H1 (cell line): ENCODE data around the gene VPS41. TPM values are rescaled to one million over a fixed set of nuclear protein-coding genes. Genes with fewer than 3 reads are reported as not detected.

ENCODE experiments used
- CTCF ChIA-PET: fragments of 300-600 bp; sonication (Branson Sonifier 250); formaldehyde crosslinking; loops from one replicate; lab custom pipeline; 2021; ENCODE audit not compliant: partially characterized antibody; lab: Charles Lee
- POLR2A ChIA-PET: fragments of 300-600 bp; sonication (Branson Sonifier 250); formaldehyde crosslinking; loops from one replicate; lab custom pipeline; 2021; ENCODE audit warnings: inconsistent platforms; ENCODE audit not compliant: partially characterized antibody; lab: Charles Lee
- DNase-seq, 2 experiments: peaks; one replicate each; pipeline versions ENCODE4 v3.0.0 to v3.0.0-alpha.2; 2010 to 2022; ENCODE audit warnings: low spot score in 2 of 2, low read depth in 1 of 2, mixed read lengths in 1 of 2
- FAIRE-seq: peaks from 2 replicates; lab custom pipeline; 2011; peaks lifted over from hg19 to GRCh38; lab: Jason Lieb, UNC
- H2AFZ ChIP-seq: 2 replicates; pipeline ENCODE4 v1.8.1; 2012; ENCODE audit warnings: low read length, inconsistent platforms
- H2AK5ac ChIP-seq: 2 replicates; pipeline ENCODE4 v1.6.1; 2013; ENCODE audit warnings: low read depth, low read length
- H2BK120ac ChIP-seq: replicated peaks from 2 replicates; pipeline ENCODE3; 2013; ENCODE audit warnings: low read depth, low read length, inconsistent platforms
- H2BK12ac ChIP-seq: 2 replicates; pipeline ENCODE4 v1.6.1; 2013; ENCODE audit warnings: low read depth, low read length
- H2BK15ac ChIP-seq: 2 replicates; pipeline ENCODE4 v1.6.1; 2013; ENCODE audit warnings: low read length
- H2BK20ac ChIP-seq: 2 replicates; pipeline ENCODE4 v1.6.1; 2013; ENCODE audit warnings: low read length
- H2BK5ac ChIP-seq: 2 replicates; pipeline ENCODE4 v1.6.1; 2013; ENCODE audit warnings: low read depth, low read length
- H3K14ac ChIP-seq: 2 replicates; pipeline ENCODE4 v1.6.1; 2013; ENCODE audit warnings: inconsistent platforms; ENCODE audit not compliant: insufficient read length
- H3K18ac ChIP-seq: 2 replicates; pipeline ENCODE4 v1.6.1; 2013; ENCODE audit warnings: low read length; ENCODE audit errors: extremely low read depth
- H3K23ac ChIP-seq: 2 replicates; pipeline ENCODE4 v1.6.1; 2013; ENCODE audit warnings: inconsistent platforms; ENCODE audit not compliant: insufficient read length
- H3K23me2 ChIP-seq: 2 replicates; pipeline ENCODE4 v1.6.1; 2013; ENCODE audit warnings: low read depth, low read length
- H3K27ac ChIP-seq: 2 replicates; pipeline ENCODE4 v1.6.1; 2011; ENCODE audit warnings: low read depth, low read length, inconsistent platforms
- H3K27me3 ChIP-seq, 4 experiments: replicated peaks in 1 of 4; 1 replicate in 1 of 4; 2 replicates in 3 of 4; pipeline versions ENCODE4 v1.6.1 to v1.8.1; 2011 to 2013; ENCODE audit warnings: low read length in 3 of 4, mild to moderate bottlenecking in 3 of 4, inconsistent platforms in 2 of 4, mixed read lengths in 2 of 4, moderate library complexity in 1 of 4; ENCODE audit not compliant: control insufficient read depth in 3 of 4, insufficient read depth in 3 of 4; ENCODE audit errors: extremely low read depth in 1 of 4
- H3K36me3 ChIP-seq, 4 experiments: 2 replicates each; pipeline versions ENCODE4 v1.6.1 to v1.8.1; 2011 to 2013; ENCODE audit warnings: mild to moderate bottlenecking in 4 of 4, low read length in 3 of 4, moderate library complexity in 2 of 4, control low read depth in 1 of 4, inconsistent platforms in 1 of 4; ENCODE audit not compliant: insufficient read depth in 4 of 4, control insufficient read depth in 2 of 4
- H3K4ac ChIP-seq: replicated peaks from 2 replicates; pipeline ENCODE3; 2013; ENCODE audit warnings: low read length, low read depth, mixed read lengths, inconsistent platforms; ENCODE audit not compliant: insufficient read length
- H3K4me1 ChIP-seq, 4 experiments: replicated peaks in 1 of 4; 1 replicate in 1 of 4; 2 replicates in 3 of 4; pipeline versions ENCODE4 v1.6.1 to v1.8.1; 2011 to 2013; ENCODE audit warnings: low read length in 3 of 4, inconsistent platforms in 2 of 4, mixed read lengths in 1 of 4; ENCODE audit not compliant: insufficient read depth in 4 of 4, control insufficient read depth in 3 of 4
- H3K4me2 ChIP-seq, 2 experiments: 2 replicates each; pipeline versions ENCODE4 v1.6.1 to v1.8.1; 2011 to 2013; ENCODE audit warnings: low read depth in 2 of 2, low read length in 2 of 2, control low read depth in 1 of 2, inconsistent platforms in 1 of 2, mild to moderate bottlenecking in 1 of 2; ENCODE audit not compliant: insufficient read depth in 1 of 2
- H3K4me3 ChIP-seq, 4 experiments: fragments of 200-600, 300-600 bp in 1 of 4; sonication (generic), shearing (Covaris generic), sonication (Bioruptor Twin) in 1 of 4; 2 replicates each; pipeline versions ENCODE4 v1.5.1 to v1.8.1; 2011 to 2016; ENCODE audit warnings: low read length in 4 of 4, low read depth in 3 of 4, control low read depth in 2 of 4, inconsistent platforms in 2 of 4, mild to moderate bottlenecking in 2 of 4, mixed read lengths in 1 of 4, moderate library complexity in 1 of 4; ENCODE audit not compliant: insufficient read depth in 2 of 4; ENCODE audit errors: extremely low read depth in 1 of 4
- H3K56ac ChIP-seq: replicated peaks from 2 replicates; pipeline ENCODE3; 2013; ENCODE audit warnings: low read depth, mild to moderate bottlenecking, mixed read lengths, low read length, inconsistent platforms; ENCODE audit not compliant: insufficient read length
- H3K79me1 ChIP-seq: 2 replicates; pipeline ENCODE4 v1.6.1; 2013; ENCODE audit warnings: low read depth, low read length, control low read depth
- H3K79me2 ChIP-seq, 2 experiments: 2 replicates each; pipeline versions ENCODE4 v1.6.1 to v1.8.1; 2012 to 2013; ENCODE audit warnings: low read length in 2 of 2, mild to moderate bottlenecking in 2 of 2, inconsistent platforms in 1 of 2; ENCODE audit not compliant: insufficient read depth in 2 of 2, control insufficient read depth in 1 of 2
- H3K9ac ChIP-seq, 4 experiments: replicated peaks in 1 of 4; 1 replicate in 1 of 4; 2 replicates in 3 of 4; pipeline versions ENCODE4 v1.6.1 to v1.8.1; 2011 to 2013; ENCODE audit warnings: low read depth in 3 of 4, low read length in 3 of 4, control low read depth in 2 of 4, mild to moderate bottlenecking in 2 of 4, moderate library complexity in 2 of 4, inconsistent platforms in 1 of 4; ENCODE audit errors: extremely low read depth in 1 of 4
- H3K9me3 ChIP-seq, 2 experiments: 2 replicates each; pipeline versions ENCODE4 v1.6.1 to v1.8.1; 2012 to 2013; ENCODE audit warnings: mild to moderate bottlenecking in 2 of 2, moderate library complexity in 2 of 2, control low read depth in 1 of 2, inconsistent platforms in 1 of 2, low read depth in 1 of 2, low read length in 1 of 2, mixed read lengths in 1 of 2; ENCODE audit not compliant: insufficient read depth in 2 of 2
- H4K20me1 ChIP-seq, 2 experiments: replicated peaks in 1 of 2; 2 replicates each; pipeline versions ENCODE3 to v1.8.1; 2011 to 2013; ENCODE audit warnings: inconsistent platforms in 2 of 2, low read length in 2 of 2, mild to moderate bottlenecking in 1 of 2; ENCODE audit not compliant: insufficient read depth in 2 of 2, control insufficient read depth in 1 of 2
- H4K5ac ChIP-seq: 2 replicates; pipeline ENCODE4 v1.6.1; 2013; ENCODE audit warnings: low read length, low read depth, mixed read lengths, inconsistent platforms; ENCODE audit not compliant: insufficient read length
- H4K8ac ChIP-seq: 2 replicates; pipeline ENCODE4 v1.8.0; 2013; ENCODE audit warnings: mild to moderate bottlenecking, moderate library complexity, low read length, inconsistent platforms; ENCODE audit not compliant: insufficient read depth; ENCODE audit errors: extremely low read depth
- H4K91ac ChIP-seq: replicated peaks from 2 replicates; pipeline ENCODE3; 2013; ENCODE audit warnings: low read length, mixed read lengths, inconsistent platforms; ENCODE audit not compliant: insufficient read length
- BACH1 ChIP-seq: IDR thresholded peaks from 2 replicates; pipeline ENCODE4 v1.6.1; 2012; ENCODE audit warnings: low read length, improper control_type of control experiment
- JUN ChIP-seq: IDR thresholded peaks from 2 replicates; pipeline ENCODE4 v1.6.1; 2011; ENCODE audit warnings: low read depth, mild to moderate bottlenecking, improper control_type of control experiment, low read length
- RFX5 ChIP-seq: IDR thresholded peaks from 2 replicates; pipeline ENCODE4 v1.6.1; 2011; ENCODE audit warnings: low read depth, low read length, improper control_type of control experiment, borderline replicate concordance
- SRF ChIP-seq: IDR thresholded peaks from 2 replicates; pipeline ENCODE4 v1.6.1; 2011; ENCODE audit warnings: mild to moderate bottlenecking, low read depth, low read length, moderate library complexity
- WGBS, 2 experiments: shearing (Covaris generic) in 1 of 2; methylation state at CpG; one replicate each; pipeline versions ENCODE4 v1.1.6 to v1.1.7; 2013 to 2015; ENCODE audit warnings: low lambda C conversion rate in 2 of 2, mixed read lengths in 2 of 2, inconsistent platforms in 1 of 2, low coverage in 1 of 2, missing lambda C conversion rate in 1 of 2; ENCODE audit not compliant: insufficient replicate concordance in 2 of 2, insufficient coverage in 1 of 2, insufficient read length in 1 of 2; ENCODE audit errors: extremely low coverage in 1 of 2, missing lambda C conversion rate in 1 of 2; 5-methylcytosine and 5-hydroxymethylcytosine counted together
- polyA plus RNA-seq, 7 experiments: library from polyadenylated mRNA; depleted of rRNA in 3 of 7; stranded (reverse) in 5 of 7; unstranded in 2 of 7; fragments of >200 nt in 5 of 7; fragments of 200-250 nt in 2 of 7; gene quantifications; 1 replicate in 5 of 7; 2 replicates in 1 of 7; 4 replicates in 1 of 7; pipeline versions ENCODE4 v1.2.1 to v1.2.3, GENCODE V29; 2011 to 2013; ENCODE audit warnings: missing spikeins in 2 of 7, mixed read lengths in 2 of 7
- total RNA-seq: library from RNA; stranded (reverse); fragmentation: NEBNext Ultra II Directional; extraction: Animal tissue kit (Norgen Biotek cat#: 25700); gene quantifications from 2 replicates; pipeline ENCODE4 v1.2.1, GENCODE V29; 2021

VPS41 gene
- total and polyA plus RNA-seq, 2 of the 8 experiments (the other 6 are each of a cell fraction or from before 2014, with no cell fraction given) = 10.7 to 63.3 TPM

DNA sequence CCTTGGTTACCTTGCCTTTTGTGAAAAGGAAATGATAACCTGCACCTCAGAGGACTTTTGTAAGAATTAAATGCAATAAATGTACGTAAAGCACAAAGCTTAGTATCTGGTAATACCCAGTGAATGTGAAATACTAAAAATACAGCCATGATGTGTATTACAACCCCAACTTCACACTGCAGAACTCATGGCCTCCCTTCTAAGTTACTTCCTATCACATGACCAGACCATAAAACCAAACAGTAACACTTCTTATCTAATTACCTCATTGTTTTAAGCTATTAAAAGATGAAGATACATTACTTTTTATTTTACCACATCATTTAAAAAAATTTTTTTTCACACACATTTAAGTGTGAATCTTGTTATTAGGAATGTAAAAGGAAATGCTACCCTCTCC lies 29.0 kb downstream of the VPS41 start:
- CTCF ChIA-PET = interaction anchor here (0.8 to 2.3 kb wide), 14 partner anchors 8 to 178 kb away, joined by 3 to 19 read pairs (median 3); no protein-coding TSS in a partner anchor
- WGBS, 2 experiments = 94% methylated on average over 1 of the region's 1 CpG; no CpG with 5 or more reads in 1 of the 2 experiments
- TF ChIP-seq RFX5 (no peak), JUN (no peak), BACH1 (no peak), SRF (no peak)

More for the DNA sequence above, 29.0 kb downstream of the VPS41 start:
- no peak overlapping the region for H2BK120ac ChIP-seq
- H3K18ac ChIP-seq = no peak overlapping the region
- H3K4me1 ChIP-seq = peaks cover 0 to 2% (median under 1%) of the 10 kb centered on the region in 4 experiments; a peak in 1 of 7 replicates
- H2BK5ac ChIP-seq = no peak overlapping the region
- no peaks in the 10 kb centered on the region for H3K27me3 ChIP-seq
- H4K91ac ChIP-seq = no peak overlapping the region
- peaks cover 0 to 2% of the 10 kb centered on the region in 2 experiments for H4K20me1 ChIP-seq
- H2AK5ac ChIP-seq = no peak overlapping the region
- no peak overlapping the region for H2BK15ac ChIP-seq
- H2AFZ ChIP-seq = no peak overlapping the region
- FAIRE-seq (no peak), DNase-seq (no peak)
- no peak overlapping the region for H3K56ac ChIP-seq
- 0 out of 2 replicates have a peak, but pooled peaks cover 2% of the 10 kb centered on the region for H3K79me1 ChIP-seq
- POLR2A ChIA-PET = no interaction called here
- no peak overlapping the region for H4K8ac ChIP-seq
- no peak overlapping the region for H2BK20ac ChIP-seq
- H4K5ac ChIP-seq = no peak overlapping the region
- H3K9ac ChIP-seq = no peak overlapping the region
- H2BK12ac ChIP-seq = no peak overlapping the region
- H3K23ac ChIP-seq = no peak overlapping the region
- no peak overlapping the region for H3K14ac ChIP-seq
- no peaks in the 10 kb centered on the region for H3K9me3 ChIP-seq
- H3K36me3 ChIP-seq = no peaks in the 10 kb centered on the region
- H3K79me2 ChIP-seq = peaks cover 0 to 29% of the 10 kb centered on the region in 2 experiments; a peak in 2 of 4 replicates
- H3K4me2 ChIP-seq = no peak overlapping the region
- H3K27ac ChIP-seq = no peak overlapping the region
- H3K23me2 ChIP-seq = no peaks in the 10 kb centered on the region
- H3K4me3 ChIP-seq = no peak overlapping the region
- H3K4ac ChIP-seq = no peak overlapping the region
